Caco-2 (cell line): Measurements from ENCODE around the gene SEC22A. TPM values are rescaled to one million over a fixed set of nuclear protein-coding genes. Genes with fewer than 3 reads are reported as not detected.
A peak's percentile ranks its signal among the peaks of the same experiment; 100 is the strongest.
"Not testable (repeated sequence)": the region's sequence is repeated elsewhere in the genome, so short reads cannot be mapped to it uniquely, and the experiment has no call there.

Source experiments
- BruUV-seq: library from RNA; stranded (reverse); fragments of 400-500 nt; replicated peaks from 2 replicates; lab custom pipeline; 2021; lab: Mats Ljungman, UMichigan
- CTCF ChIA-PET: fragments of 300-600 bp; sonication (Branson Sonifier 250); formaldehyde crosslinking; loops from one replicate; lab custom pipeline; 2022; ENCODE audit warnings: antibody characterized with exemption; lab: Charles Lee
- POLR2A ChIA-PET: fragments of 300-600 bp; sonication (Branson Sonifier 250); formaldehyde crosslinking; loops from one replicate; lab custom pipeline; 2022; ENCODE audit warnings: antibody characterized with exemption; lab: Charles Lee
- DNase-seq, 2 experiments: peaks; one replicate each; pipeline versions ENCODE4 v3.0.0 to v3.0.0-alpha.2; 2020 to 2022
- H3K27me3 ChIP-seq: replicated peaks from 2 replicates; pipeline ENCODE4 v1.6.0; 2011; ENCODE audit warnings: low read length; ENCODE audit not compliant: control insufficient read depth, insufficient read depth
- H3K36me3 ChIP-seq: 2 replicates; pipeline ENCODE4 v1.5.1; 2011; ENCODE audit warnings: low read length; ENCODE audit not compliant: control insufficient read depth, insufficient read depth
- H3K4me1 ChIP-seq: fragments of 250-450 bp; sonication (Bioruptor Pico); 2 replicates; pipeline ENCODE4 v1.5.1; 2020; ENCODE audit warnings: mild to moderate bottlenecking
- H3K4me3 ChIP-seq: 2 replicates; pipeline ENCODE4 v1.5.1; 2011; ENCODE audit warnings: low read depth, mild to moderate bottlenecking, control low read depth, low read length
- H3K9me3 ChIP-seq: fragments of 250-450 bp; sonication (Bioruptor Pico); 2 replicates; pipeline ENCODE4 v1.5.1; 2020; ENCODE audit warnings: mild to moderate bottlenecking, moderate library complexity
- H3K27ac Mint-ChIP-seq: one replicate; pipeline ENCODE4 v1.8.0; 2022; ENCODE audit warnings: mixed read lengths; ENCODE audit not compliant: unreplicated experiment
- H3K27me3 Mint-ChIP-seq: one replicate; pipeline ENCODE4 v1.8.0; 2022; ENCODE audit warnings: mixed read lengths; ENCODE audit not compliant: insufficient read depth, unreplicated experiment
- H3K36me3 Mint-ChIP-seq: one replicate; pipeline ENCODE4 v1.8.0; 2022; ENCODE audit warnings: mild to moderate bottlenecking, mixed read lengths; ENCODE audit not compliant: insufficient read depth, unreplicated experiment
- H3K4me1 Mint-ChIP-seq: one replicate; pipeline ENCODE4 v1.8.0; 2022; ENCODE audit warnings: low read depth, mixed read lengths; ENCODE audit not compliant: unreplicated experiment
- H3K4me3 Mint-ChIP-seq: one replicate; pipeline ENCODE4 v1.8.0; 2022; ENCODE audit warnings: mild to moderate bottlenecking, moderate library complexity, mixed read lengths; ENCODE audit not compliant: unreplicated experiment
- H3K9me3 Mint-ChIP-seq: one replicate; pipeline ENCODE4 v1.8.0; 2022; ENCODE audit warnings: mixed read lengths; ENCODE audit not compliant: unreplicated experiment
- CTCF ChIP-seq, 2 experiments: fragments of 200-600 bp in 1 of 2; IDR thresholded peaks; 1 replicate in 1 of 2; 2 replicates in 1 of 2; pipeline versions ENCODE4 v1.5.1 to v1.8.0; 2011 to 2022; ENCODE audit warnings: antibody characterized with exemption in 1 of 2, control low read depth in 1 of 2, inconsistent platforms in 1 of 2, low read depth in 1 of 2, low read length in 1 of 2, mild to moderate bottlenecking in 1 of 2, moderate library complexity in 1 of 2; ENCODE audit not compliant: insufficient read depth in 1 of 2, severe bottlenecking in 1 of 2, unreplicated experiment in 1 of 2
- intact Hi-C: fragments of 100-400 bp; cut with micrococcal nuclease; formaldehyde crosslinking; loops from one replicate; pipeline ENCODE4 v1.10.0; 2022; ENCODE audit not compliant: unreplicated experiment
- total RNA-seq: library from RNA; stranded (reverse); gene quantifications from 2 replicates; pipeline ENCODE4 v1.2.3, GENCODE V29; 2022

The SEC22A gene
- total RNA-seq, 1 experiment from 2014 or later = 17.7 TPM

- intact Hi-C loops = no loop called here
These were observed 553 bp upstream of the SEC22A start for GRCh38 chr3:123201223-123201556.

GRCh38 chr3:123202451-123202850 lies 708 bp downstream of the SEC22A start:
- TSS peak; percentile 73 for BruUV-seq
- Mint-ChIP-seq H3K36me3 (peaks cover 13% of the 10 kb centered on the region), H3K4me3 (peak overlapping the region; percentile 94), H3K27ac (peak overlapping the region; percentile 93), H3K27me3 (no peaks in the 10 kb centered on the region), H3K9me3 (peaks cover 10% of the 10 kb centered on the region), H3K4me1 (peaks cover 11% of the 10 kb centered on the region)
- CTCF ChIA-PET = no interaction called here
- intact Hi-C loops = no loop called here
- no peak for TF ChIP-seq CTCF (IDR thresholded peaks at IDR 0.05; ENCODE audit: insufficient read depth in 1 of 2, low read depth in 1 of 2, low read length in 1 of 2, severe bottlenecking in 1 of 2, unreplicated experiment in 1 of 2)
- peak; percentile 41 to 44 for DNase-seq
- Histone ChIP-seq H3K4me3 (peak overlapping the region; percentile 99), H3K4me1 (peaks cover 10% of the 10 kb centered on the region), H3K36me3 (no peaks in the 10 kb centered on the region), H3K9me3 (no peaks in the 10 kb centered on the region), H3K27me3 (no peaks in the 10 kb centered on the region)
- POLR2A ChIA-PET = interaction anchor here (1.1 to 1.3 kb wide), 2 partner anchors 121 to 135 kb away, joined by 3 to 7 read pairs; partner anchors contain the start of gene PDIA5

More at GRCh38 chr3:123201223-123201556, 553 bp upstream of the SEC22A start:
- Histone ChIP-seq H3K9me3 (no peaks in the 10 kb centered on the region), H3K4me3 (peak overlapping the region; percentile 99), H3K4me1 (peaks cover 10% of the 10 kb centered on the region), H3K27me3 (no peaks in the 10 kb centered on the region), H3K36me3 (no peaks in the 10 kb centered on the region)
- DNase-seq = no peak
- no peak for TF ChIP-seq CTCF (IDR thresholded peaks at IDR 0.05; ENCODE audit: insufficient read depth in 1 of 2, low read depth in 1 of 2, low read length in 1 of 2, severe bottlenecking in 1 of 2, unreplicated experiment in 1 of 2)
- peak overlapping the region; percentile 93 for H3K27ac Mint-ChIP-seq
- CTCF ChIA-PET = interaction anchor here (1.0 to 1.1 kb wide), 2 partner anchors 150 to 173 kb away, joined by 3 to 5 read pairs; no protein-coding TSS in a partner anchor
- peak overlapping the region; percentile 94 for H3K4me3 Mint-ChIP-seq
- TSS peak; percentile 95 for BruUV-seq
- peaks cover 13% of the 10 kb centered on the region for H3K36me3 Mint-ChIP-seq
- H3K27me3 Mint-ChIP-seq = no peaks in the 10 kb centered on the region
- peaks cover 11% of the 10 kb centered on the region for H3K4me1 Mint-ChIP-seq
- POLR2A ChIA-PET = interaction anchor here (0.6 to 1.3 kb wide), 6 partner anchors 16 to 408 kb away, joined by 3 to 7 read pairs (median 4); partner anchors contain the start of genes HSPBAP1 and PDIA5
- H3K9me3 Mint-ChIP-seq = peaks cover 10% of the 10 kb centered on the region

GRCh38 chr3:123218990-123219389 lies 17.2 kb downstream of the SEC22A start:
- no peaks in the 10 kb centered on the region for H3K27me3 Mint-ChIP-seq
- H3K36me3 ChIP-seq = no peaks in the 10 kb centered on the region
- H3K27ac Mint-ChIP-seq = no peak overlapping the region
- no peak for DNase-seq
- BruUV-seq = no TSS peak
- no peaks in the 10 kb centered on the region for H3K9me3 ChIP-seq
- peaks cover 5% of the 10 kb centered on the region for H3K36me3 Mint-ChIP-seq
- no peak overlapping the region for H3K4me3 ChIP-seq
- no peak for TF ChIP-seq CTCF (IDR thresholded peaks at IDR 0.05; ENCODE audit: insufficient read depth in 1 of 2, low read depth in 1 of 2, low read length in 1 of 2, severe bottlenecking in 1 of 2, unreplicated experiment in 1 of 2)
- ChIA-PET POLR2A (interaction anchor here (0.7 kb wide), 1 partner anchor 18 kb away, joined by 5 read pairs; the partner anchor contains the start of gene SEC22A), CTCF (no interaction called here)
- H3K4me1 ChIP-seq = no peaks in the 10 kb centered on the region
- H3K9me3 Mint-ChIP-seq = no peaks in the 10 kb centered on the region
- intact Hi-C loops = no loop called here
- no peaks in the 10 kb centered on the region for H3K4me1 Mint-ChIP-seq
- no peak overlapping the region for H3K4me3 Mint-ChIP-seq
- no peaks in the 10 kb centered on the region for H3K27me3 ChIP-seq

GRCh38 chr3:123221369-123221768 lies 19.6 kb downstream of the SEC22A start:
- H3K4me1 Mint-ChIP-seq, H3K36me3 ChIP-seq, H3K9me3 Mint-ChIP-seq, BruUV-seq, CTCF ChIA-PET, H3K4me3 ChIP-seq, H3K4me3 Mint-ChIP-seq, intact Hi-C loops, DNase-seq, H3K4me1 ChIP-seq, H3K27me3 ChIP-seq, H3K27me3 Mint-ChIP-seq, H3K27ac Mint-ChIP-seq, H3K9me3 ChIP-seq: not testable (repeated sequence)
- POLR2A ChIA-PET = interaction anchor here (0.7 kb wide), 1 partner anchor 25 kb away, joined by 6 read pairs; no protein-coding TSS in a partner anchor
- peaks cover 12% of the 10 kb centered on the region for H3K36me3 Mint-ChIP-seq
